A673 (cell line): Measurements from ENCODE around the gene CPA4. TPM values are rescaled to one million over a fixed set of nuclear protein-coding genes. Genes with fewer than 3 reads are reported as not detected.

Experiments
- BruUV-seq: library from RNA; stranded (reverse); fragments of 400-500 nt; replicated peaks from 2 replicates; lab custom pipeline; 2021; lab: Mats Ljungman, UMichigan
- CTCF ChIA-PET: fragments of 300-600 bp; sonication (Branson Sonifier 250); formaldehyde crosslinking; loops from one replicate; lab custom pipeline; 2022; ENCODE audit warnings: antibody characterized with exemption; lab: Charles Lee
- POLR2A ChIA-PET: fragments of 300-600 bp; sonication (Branson Sonifier 250); formaldehyde crosslinking; loops from one replicate; lab custom pipeline; 2022; ENCODE audit warnings: antibody characterized with exemption; ENCODE audit not compliant: low non-redundant PET; lab: Charles Lee
- DNase-seq: peaks from one replicate; pipeline ENCODE4 v3.0.0-alpha.2; 2015; ENCODE audit warnings: low spot score
- H3K27ac ChIP-seq: fragments of 200-600 bp; sonication (generic); 2 replicates; pipeline ENCODE4 v1.5.1; 2016; ENCODE audit warnings: mixed run types, low read depth, mild to moderate bottlenecking, mixed read lengths, antibody characterized with exemption, low read length; ENCODE audit not compliant: poor library complexity, severe bottlenecking
- H3K27me3 ChIP-seq: fragments of 200-600 bp; sonication (generic); replicated peaks from 2 replicates; pipeline ENCODE4 v1.6.1; 2017; ENCODE audit warnings: mixed run types, low read depth, mild to moderate bottlenecking, mixed read lengths, antibody characterized with exemption, low read length; ENCODE audit not compliant: insufficient read depth, poor library complexity
- H3K36me3 ChIP-seq: fragments of 200-600 bp; sonication (generic); 2 replicates; pipeline ENCODE4 v1.6.1; 2016; ENCODE audit warnings: mixed run types, mild to moderate bottlenecking, mixed read lengths, antibody characterized with exemption, low read length; ENCODE audit not compliant: insufficient read depth, poor library complexity, severe bottlenecking
- H3K4me1 ChIP-seq: fragments of 200-600 bp; sonication (generic); 2 replicates; pipeline ENCODE4 v1.6.1; 2017; ENCODE audit warnings: mixed run types, mild to moderate bottlenecking, mixed read lengths, antibody characterized with exemption, low read length; ENCODE audit not compliant: insufficient read depth, poor library complexity, severe bottlenecking
- H3K4me3 ChIP-seq: fragments of 200-600 bp; sonication (generic); 2 replicates; pipeline ENCODE4 v1.5.1; 2016; ENCODE audit warnings: low read depth, mixed run types, mild to moderate bottlenecking, mixed read lengths, low read length; ENCODE audit not compliant: poor library complexity, severe bottlenecking
- H3K9me3 ChIP-seq: fragments of 200-600 bp; sonication (generic); 2 replicates; pipeline ENCODE4 v1.6.1; 2016; ENCODE audit warnings: mixed run types, low read depth, mild to moderate bottlenecking, mixed read lengths, antibody characterized with exemption, low read length; ENCODE audit not compliant: poor library complexity, severe bottlenecking
- EZH2 ChIP-seq: fragments of 200-600 bp; sonication (generic); IDR thresholded peaks from 2 replicates; pipeline ENCODE4 v1.6.1; 2017; ENCODE audit warnings: borderline replicate concordance, low read depth, mild to moderate bottlenecking, mixed read lengths, antibody characterized with exemption, low read length; ENCODE audit not compliant: poor library complexity, severe bottlenecking
- intact Hi-C: fragments of 100-400 bp; cut with micrococcal nuclease; formaldehyde crosslinking; loops from one replicate; pipeline ENCODE4 v1.10.0; 2022; ENCODE audit not compliant: unreplicated experiment
- total RNA-seq: library from RNA; stranded (reverse); gene quantifications from 2 replicates; pipeline ENCODE4 v1.2.3, GENCODE V29; 2021
- TF ChIP-seq, protein P1 (sequence below): fragments of 300-800, 200-600 bp; sonication (generic); conservative IDR thresholded peaks from 2 replicates; pipeline ENCODE4 v1.5.1; 2017; ENCODE audit warnings: low read depth, mild to moderate bottlenecking, antibody characterized with exemption, low read length, moderate library complexity, mixed read lengths

CPA4 gene
- total RNA-seq, 1 experiment from 2014 or later = not detected

DNA sequence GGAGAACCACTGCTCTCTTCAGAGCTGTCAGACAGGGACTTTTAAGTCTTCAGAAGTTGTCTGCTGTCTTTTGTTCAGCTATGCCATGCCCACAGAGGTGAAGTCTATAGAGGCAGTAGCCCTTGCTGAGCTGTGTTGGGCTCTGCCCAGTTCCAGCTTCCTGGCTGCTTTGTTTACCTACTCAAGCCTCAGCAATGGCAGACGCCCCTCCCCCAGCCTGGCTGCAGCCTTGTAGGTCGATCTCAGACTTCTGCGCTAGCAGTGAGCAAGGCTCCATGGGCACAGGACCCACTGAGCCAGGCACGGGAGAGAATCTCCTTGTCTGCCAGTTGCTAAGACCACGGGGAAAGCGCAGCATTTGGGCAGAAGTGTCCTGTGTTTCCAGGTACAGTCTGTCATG lies 38.4 kb upstream of the CPA4 start:
- TF ChIP-seq, protein P1, sequence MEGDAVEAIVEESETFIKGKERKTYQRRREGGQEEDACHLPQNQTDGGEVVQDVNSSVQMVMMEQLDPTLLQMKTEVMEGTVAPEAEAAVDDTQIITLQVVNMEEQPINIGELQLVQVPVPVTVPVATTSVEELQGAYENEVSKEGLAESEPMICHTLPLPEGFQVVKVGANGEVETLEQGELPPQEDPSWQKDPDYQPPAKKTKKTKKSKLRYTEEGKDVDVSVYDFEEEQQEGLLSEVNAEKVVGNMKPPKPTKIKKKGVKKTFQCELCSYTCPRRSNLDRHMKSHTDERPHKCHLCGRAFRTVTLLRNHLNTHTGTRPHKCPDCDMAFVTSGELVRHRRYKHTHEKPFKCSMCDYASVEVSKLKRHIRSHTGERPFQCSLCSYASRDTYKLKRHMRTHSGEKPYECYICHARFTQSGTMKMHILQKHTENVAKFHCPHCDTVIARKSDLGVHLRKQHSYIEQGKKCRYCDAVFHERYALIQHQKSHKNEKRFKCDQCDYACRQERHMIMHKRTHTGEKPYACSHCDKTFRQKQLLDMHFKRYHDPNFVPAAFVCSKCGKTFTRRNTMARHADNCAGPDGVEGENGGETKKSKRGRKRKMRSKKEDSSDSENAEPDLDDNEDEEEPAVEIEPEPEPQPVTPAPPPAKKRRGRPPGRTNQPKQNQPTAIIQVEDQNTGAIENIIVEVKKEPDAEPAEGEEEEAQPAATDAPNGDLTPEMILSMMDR = no peak
- no peak for TF ChIP-seq EZH2
- no peaks in the 10 kb centered on the region for H3K4me1 ChIP-seq
- H3K4me3 ChIP-seq = no peak overlapping the region
- no peaks in the 10 kb centered on the region for H3K27me3 ChIP-seq
- no TSS peak for BruUV-seq
- CTCF ChIA-PET = no interaction called here
- POLR2A ChIA-PET = no interaction called here
- H3K27ac ChIP-seq = no peak overlapping the region
- DNase-seq = no peak
- no peaks in the 10 kb centered on the region for H3K36me3 ChIP-seq
- H3K9me3 ChIP-seq = peaks cover 23% of the 10 kb centered on the region
- intact Hi-C loops = no loop called here

GRCh38 chr7:130256704-130257103 lies 36.3 kb upstream of the CPA4 start:
- Histone ChIP-seq H3K9me3 (peaks cover 23% of the 10 kb centered on the region), H3K4me1 (no peaks in the 10 kb centered on the region), H3K27ac (no peak overlapping the region), H3K27me3 (no peaks in the 10 kb centered on the region), H3K36me3 (no peaks in the 10 kb centered on the region), H3K4me3 (no peak overlapping the region)
- intact Hi-C loops = no loop called here
- CTCF ChIA-PET = no interaction called here
- DNase-seq = no peak
- no peak for TF ChIP-seq EZH2
- TF ChIP-seq, protein P1 = no peak
- POLR2A ChIA-PET = no interaction called here
- BruUV-seq = no TSS peak

GRCh38 chr7:130258494-130259078 lies 34.4 kb upstream of the CPA4 start:
- Histone ChIP-seq H3K36me3 (no peaks in the 10 kb centered on the region), H3K4me1 (no peaks in the 10 kb centered on the region), H3K27me3 (no peaks in the 10 kb centered on the region), H3K27ac (no peak overlapping the region), H3K4me3 (no peak overlapping the region), H3K9me3 (peaks cover 23% of the 10 kb centered on the region)
- DNase-seq = no peak
- intact Hi-C loops = no loop called here
- BruUV-seq = no TSS peak
- CTCF ChIA-PET = no interaction called here
- no peak for TF ChIP-seq EZH2
- TF ChIP-seq, protein P1 = no peak
- POLR2A ChIA-PET = no interaction called here
